G401.6 (cell line): ENCODE data around the gene FNIP1.
"Not testable (repeated sequence)": the region's sequence is repeated elsewhere in the genome, so short reads cannot be mapped to it uniquely, and the experiment has no call there.

Source experiments
- FAIRE-seq: peaks from 2 replicates; lab custom pipeline; 2012; peaks lifted over from hg19 to GRCh38; lab: Jason Lieb, UNC

The FNIP1 gene

DNA sequence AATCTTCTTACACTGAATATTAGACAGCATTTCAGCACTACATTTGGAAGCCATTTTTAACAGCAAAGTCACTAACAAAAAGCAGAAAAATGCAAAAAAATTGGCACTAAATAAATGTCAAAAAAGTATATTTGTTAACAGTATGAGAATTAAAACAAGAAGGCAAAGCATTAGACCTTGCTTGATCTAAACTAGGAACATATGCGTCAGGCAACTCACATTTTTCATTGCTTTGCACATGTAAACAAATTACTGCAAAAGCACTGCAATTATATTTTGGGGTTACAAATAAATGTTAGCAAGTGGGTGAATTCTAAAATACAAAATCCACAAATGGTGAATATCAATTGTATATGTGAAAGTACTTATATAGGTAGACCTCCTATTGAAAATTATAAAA, 112.8 kb downstream of the FNIP1 start:
- no peak for FAIRE-seq

DNA sequence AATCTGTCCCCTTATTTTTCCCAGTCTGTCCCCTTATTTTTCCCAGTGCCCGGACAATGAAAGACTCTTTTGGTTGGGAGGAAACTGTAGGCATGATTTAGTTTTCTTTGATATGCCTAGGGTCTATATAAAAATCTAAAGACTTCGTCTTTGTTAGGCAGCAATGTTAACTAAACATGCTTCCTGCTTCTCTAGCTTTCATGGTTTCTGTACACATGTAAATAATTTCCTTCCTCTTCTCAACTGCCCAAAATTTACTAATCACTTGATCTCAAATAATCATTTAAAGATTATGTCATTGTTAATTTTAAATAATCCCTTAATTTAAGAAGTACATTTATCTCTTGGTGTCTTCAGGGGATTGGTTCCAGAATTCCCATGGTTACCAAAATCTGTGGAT, 114.0 kb downstream of the FNIP1 start:
- no peak for FAIRE-seq

DNA sequence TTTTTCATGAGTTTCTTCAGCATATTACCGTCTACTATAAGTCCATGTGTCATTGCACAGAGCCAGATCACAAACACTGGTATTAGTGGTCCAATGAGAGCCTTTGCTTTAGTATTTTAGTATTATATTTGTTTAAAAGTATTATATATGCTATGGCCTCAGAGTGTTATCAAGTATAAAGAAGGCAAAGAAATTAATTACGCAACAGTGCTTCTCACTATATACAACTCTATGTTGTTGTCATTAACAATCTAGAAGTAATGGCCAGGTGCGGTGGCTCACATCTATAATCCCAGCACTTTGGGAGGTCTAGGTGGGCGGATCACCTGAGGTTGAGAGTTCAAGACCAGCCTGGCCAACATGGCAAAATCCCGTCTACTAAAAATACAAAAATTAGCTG, 114.6 kb downstream of the FNIP1 start:
- FAIRE-seq = no peak

GRCh38 chr5:131679911-131680310, 116.9 kb downstream of the FNIP1 start:
- FAIRE-seq = no peak

- FAIRE-seq = not testable (repeated sequence)
Observed at GRCh38 chr5:131678273-131678672, 118.5 kb downstream of the FNIP1 start.

DNA sequence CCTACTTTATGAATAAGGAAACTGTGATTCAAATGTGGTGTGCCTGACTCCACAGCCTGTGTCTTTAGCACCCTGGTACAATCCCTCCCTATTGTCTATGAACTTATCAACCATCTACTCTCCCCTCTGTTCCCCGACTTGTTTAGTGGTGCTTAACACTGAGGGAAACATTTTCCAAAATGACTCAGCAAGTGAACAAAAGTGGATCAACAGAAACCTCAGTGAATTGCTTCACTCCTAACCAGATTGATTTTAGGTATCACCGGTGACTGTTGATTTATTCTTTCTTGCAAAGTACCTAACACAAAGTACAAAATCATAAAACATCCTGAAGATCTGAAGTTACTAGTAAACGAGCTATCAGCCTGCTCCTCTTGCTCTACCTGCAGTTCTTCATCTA, 119.7 kb downstream of the FNIP1 start:
- no peak for FAIRE-seq

GRCh38 chr5:131672776-131673175, 124.0 kb downstream of the FNIP1 start:
- FAIRE-seq = no peak

DNA sequence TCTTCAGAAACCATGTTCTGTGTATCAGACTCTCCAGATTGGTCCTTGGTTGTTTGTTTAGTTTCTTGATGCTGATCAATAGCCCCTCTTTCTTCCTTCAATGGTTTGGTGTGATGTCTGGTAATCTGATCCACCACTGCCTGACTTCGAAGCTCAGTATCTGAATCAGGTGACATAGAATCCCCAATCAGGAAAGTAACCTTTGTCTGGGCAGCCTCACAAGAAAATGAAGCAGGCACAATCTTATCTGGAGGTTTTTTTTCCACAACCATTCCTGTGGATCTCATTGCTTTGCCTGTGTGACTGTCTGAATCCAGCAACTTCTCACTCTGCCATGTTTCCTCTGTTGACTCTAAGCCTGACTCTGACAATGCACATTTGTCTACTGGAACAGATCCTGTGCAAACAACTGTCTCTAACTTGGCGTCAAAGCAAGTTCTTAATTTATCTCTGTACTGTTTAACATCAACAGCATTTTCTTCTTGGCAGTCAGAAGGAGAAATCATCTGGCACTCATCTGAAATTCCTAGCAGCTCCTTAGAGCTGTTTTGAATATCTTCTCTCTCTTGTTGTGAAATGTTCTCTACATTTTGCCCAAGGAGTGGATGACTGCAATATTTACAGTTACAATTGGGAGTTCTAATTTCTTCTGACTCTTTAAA, 124.7 kb downstream of the FNIP1 start:
- no peak for FAIRE-seq

DNA sequence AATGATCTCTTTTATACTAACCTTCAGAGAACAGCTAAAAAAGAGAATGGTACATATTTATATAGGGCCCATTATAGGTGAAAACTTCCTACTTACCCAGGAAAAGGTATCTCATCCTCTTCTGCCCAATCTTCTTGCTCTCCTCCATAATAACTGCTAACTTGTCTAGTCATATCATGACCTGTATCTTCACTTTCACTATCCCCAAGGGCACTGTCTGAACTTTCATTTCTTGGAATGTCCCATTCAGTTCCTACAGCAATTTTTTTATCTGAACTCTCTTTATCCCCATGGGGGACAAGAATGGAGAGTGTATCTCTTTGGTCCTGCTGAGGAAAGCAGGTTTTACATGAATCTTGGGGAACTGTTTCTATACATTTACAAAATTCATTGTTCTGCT, 125.4 kb downstream of the FNIP1 start:
- no peak for FAIRE-seq

DNA sequence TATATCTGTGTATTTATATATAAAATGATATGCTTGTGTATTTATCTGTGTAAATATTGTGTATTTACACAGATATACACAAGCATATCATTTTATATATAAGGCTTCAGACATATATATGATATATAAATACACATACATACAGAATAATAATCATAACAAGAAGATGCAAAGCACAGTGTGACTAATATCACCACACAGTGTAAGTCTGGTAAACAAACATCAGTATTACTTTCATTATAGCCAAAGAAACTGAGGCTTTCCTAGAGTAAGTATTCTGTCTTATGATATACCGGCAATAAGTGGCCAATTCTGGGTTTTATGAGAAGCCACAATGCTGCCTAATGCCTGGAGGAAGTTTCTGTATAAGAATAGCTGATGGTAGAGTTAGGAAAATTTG, 131.9 kb downstream of the FNIP1 start:
- FAIRE-seq = no peak

DNA sequence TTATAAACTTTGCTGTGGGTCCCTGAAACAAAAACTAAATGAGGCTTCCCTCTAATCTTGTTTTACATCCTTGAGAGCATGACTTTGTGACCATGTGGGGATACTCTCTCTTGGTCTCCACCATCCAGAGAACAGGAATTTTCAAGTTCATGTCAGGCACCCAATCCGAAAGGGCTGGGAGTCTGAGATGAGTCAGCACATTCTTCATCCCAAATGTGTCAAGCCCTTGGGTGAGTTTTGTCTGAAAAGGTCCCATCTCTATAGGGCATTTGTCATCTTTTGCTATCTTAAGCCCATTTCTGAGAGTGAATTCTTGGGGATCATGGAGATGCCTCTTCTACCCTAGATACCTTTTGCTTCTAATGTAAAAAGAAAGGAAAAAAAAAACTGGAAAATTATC, 134.9 kb downstream of the FNIP1 start:
- no peak for FAIRE-seq

DNA sequence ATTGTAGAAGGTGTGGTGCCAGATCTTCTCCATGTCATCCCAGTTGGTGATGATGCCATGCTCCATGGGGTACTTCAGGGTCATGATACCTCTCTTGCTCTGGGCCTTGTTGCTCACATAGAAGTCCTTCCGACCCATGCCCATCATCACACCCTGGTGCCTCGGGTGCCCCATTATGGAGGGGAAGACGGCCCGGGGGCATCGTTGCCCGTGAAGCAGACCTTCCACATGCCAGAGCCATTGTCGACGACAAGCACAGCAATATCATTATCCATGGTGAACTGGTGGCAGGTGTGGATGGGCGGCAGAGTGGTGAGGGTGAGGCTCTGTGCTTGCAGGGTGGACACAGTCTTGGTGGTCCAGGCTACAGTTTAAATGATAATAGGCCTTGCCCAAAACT, 137.0 kb downstream of the FNIP1 start:
- FAIRE-seq = no peak

DNA sequence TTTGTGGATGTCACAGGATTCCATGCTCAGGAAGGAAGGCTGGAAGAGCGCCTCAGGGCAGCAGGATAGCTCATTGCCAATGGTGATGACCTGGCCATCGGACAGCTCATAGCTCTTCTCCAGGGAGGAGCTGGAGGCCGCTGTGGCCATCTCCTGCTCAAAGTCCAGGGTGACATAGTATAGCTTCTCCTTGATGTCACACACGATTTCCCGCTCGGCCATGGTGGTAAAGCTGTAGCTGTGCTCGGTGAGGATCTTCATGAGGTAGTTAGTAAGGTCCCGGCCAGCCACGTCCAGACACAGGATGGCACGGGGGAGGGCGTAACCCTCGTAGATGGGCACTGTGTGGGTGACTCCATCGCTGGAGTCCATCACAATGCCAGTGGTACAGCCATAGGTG, 137.5 kb downstream of the FNIP1 start:
- FAIRE-seq = no peak

DNA sequence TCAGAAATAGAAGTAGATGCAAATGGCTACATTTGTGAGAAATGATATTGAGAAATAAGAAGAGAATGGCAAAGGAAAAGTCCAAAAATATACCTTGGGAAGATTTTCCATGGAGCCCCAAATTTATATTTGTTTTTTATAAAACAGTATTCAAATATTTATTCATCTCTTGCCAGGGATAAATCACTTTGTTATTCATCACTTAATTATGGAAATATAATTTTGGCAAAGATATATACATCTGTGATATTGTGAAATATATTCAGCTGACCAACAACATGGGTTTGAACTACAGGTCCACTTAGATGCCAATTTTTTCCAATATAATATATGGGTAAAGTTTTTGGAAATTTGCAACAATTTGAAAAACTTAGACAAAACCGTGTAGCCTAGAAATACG, 142.0 kb downstream of the FNIP1 start:
- no peak for FAIRE-seq

DNA sequence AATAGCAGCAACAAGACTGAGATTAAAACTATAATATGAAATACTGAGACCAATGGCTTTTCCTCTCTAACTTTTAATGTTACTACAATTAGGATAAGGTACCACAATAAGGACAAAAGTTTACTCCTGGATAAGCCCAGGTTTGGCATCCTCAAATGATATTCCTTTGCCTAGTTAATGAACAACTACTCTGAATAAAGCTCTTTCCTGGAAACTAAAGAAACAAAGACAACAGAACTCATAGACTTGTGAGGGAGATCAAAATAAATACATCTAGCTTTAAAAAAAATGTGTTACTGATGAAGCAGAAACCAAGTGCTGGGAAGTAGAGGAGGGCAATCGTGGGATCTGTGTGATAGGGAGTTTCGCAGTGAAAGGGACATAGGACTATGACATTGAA, 142.5 kb downstream of the FNIP1 start:
- no peak for FAIRE-seq

DNA sequence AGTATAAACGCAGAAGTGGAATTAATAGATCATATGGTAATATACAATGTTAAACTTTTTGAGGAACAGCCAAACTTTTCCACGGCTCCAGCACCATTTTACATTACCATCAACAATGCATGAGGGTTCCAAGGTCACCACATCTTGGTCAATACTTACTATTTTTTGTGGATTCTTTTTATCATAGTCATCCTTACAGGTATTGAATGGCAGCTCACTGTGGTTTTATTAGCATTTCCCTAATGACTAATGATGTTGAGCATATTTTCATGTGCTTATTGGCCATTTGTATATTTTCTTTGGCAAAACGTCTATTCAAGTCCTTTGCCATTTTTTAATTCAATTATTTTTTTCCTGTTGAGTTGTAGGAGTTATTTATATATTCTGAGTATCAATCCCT, 147.7 kb downstream of the FNIP1 start:
- no peak for FAIRE-seq

DNA sequence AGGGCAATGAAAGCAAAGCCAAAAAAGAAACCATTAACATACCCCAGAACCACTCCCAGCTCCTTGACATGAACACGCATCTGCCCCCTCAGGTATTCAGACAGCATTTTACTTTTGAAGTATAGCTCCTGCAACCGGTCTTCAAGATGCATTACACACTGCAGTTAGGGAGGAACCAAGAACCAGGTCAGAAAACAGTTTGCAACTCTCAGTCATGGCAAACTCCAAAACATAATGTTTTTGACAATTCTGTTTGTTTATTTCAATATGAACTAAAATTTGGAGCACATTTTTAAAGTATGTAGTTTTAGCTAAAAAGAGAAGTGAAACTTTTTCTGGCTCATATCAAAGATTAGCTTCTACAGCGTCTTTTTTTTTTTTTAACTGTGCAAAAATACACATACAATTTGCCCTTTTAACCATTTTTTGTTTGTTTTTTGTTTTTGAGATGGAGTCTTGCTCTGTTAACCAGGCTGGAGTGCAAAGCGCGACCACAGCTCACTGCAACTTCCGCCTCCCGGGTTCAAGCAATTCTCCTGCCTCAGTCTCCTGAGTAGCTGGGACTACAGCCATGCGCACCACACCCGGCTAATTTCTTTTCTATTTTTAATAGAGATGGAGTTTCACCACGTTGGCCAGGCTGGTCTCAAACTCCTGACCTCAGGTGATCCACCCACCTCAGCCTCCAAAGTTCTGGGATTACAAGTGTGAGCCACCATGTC, 149.6 kb downstream of the FNIP1 start:
- FAIRE-seq = no peak

- no peak for FAIRE-seq
Observed at GRCh38 chr5:131644822-131645221, 152.0 kb downstream of the FNIP1 start.

GRCh38 chr5:131644370-131644769, 152.4 kb downstream of the FNIP1 start:
- no peak for FAIRE-seq

- no peak for FAIRE-seq
Observed at GRCh38 chr5:131641494-131641893, 155.3 kb downstream of the FNIP1 start.

DNA sequence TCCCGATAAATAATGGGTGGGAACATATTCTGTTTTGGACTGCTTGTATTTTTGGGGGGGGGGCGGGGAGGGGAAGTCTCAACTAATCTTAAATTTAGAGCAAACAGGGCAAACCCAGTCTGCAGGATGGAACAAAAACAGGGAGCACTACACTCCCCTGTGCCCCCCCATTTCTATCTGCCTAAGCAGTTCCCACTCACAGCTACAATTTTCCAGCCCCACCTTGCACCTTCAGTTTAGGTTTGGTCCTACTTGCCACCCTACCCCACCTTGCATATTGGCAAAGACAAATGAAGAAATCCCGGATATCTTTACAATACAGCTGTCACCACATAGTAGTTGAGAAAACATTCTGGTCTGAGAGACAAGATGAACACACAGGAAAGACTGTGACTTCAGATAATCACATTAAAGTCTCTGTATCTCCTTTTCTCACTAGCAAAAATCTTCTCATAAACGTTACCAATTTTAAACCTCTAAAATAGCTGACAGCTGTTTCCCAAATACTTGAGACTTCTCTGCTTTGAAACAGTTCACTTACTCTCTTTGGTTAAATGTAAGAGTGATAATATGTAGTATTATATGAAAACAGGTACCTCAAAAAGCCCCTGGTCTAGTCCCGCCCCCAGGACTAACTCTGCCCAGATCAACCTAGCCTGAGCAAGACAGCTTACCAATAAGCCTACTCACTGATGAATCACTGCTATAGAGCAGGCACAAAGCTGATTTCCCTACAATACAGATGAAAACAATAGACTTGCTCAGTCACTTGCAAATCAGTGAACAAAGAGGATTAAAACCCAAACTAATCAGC, 156.6 kb downstream of the FNIP1 start:
- FAIRE-seq = no peak

DNA sequence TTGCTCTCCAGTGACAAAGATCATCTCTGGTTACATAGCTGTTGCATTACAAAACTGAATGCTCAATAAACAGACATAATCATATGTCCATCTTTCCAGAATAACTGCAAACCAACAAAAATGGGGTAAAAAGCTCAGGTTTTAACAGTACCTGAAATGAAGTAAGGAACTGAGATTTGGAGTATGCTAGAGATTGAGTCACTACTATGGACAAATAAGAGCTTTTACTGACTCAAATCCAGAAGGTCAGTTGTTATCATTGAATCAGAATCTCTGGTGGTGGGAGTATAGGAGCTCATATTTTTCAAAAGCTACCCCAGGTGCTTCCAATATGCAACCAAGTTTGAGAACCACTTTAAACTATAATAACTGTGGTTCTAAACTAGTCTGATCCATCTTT, 157.7 kb downstream of the FNIP1 start:
- no peak for FAIRE-seq

GRCh38 chr5:131637694-131638093, 159.1 kb downstream of the FNIP1 start:
- no peak for FAIRE-seq
